A673 (cell line): ENCODE data around the gene RPH3AL.

ENCODE experiments used
- EZH2 ChIP-seq: fragments of 200-600 bp; sonication (generic); IDR thresholded peaks from 2 replicates; pipeline ENCODE4 v1.6.1; 2017; ENCODE audit warnings: borderline replicate concordance, low read depth, mild to moderate bottlenecking, mixed read lengths, antibody characterized with exemption, low read length; ENCODE audit not compliant: poor library complexity, severe bottlenecking
- TF ChIP-seq, protein P1 (sequence below): fragments of 300-800, 200-600 bp; sonication (generic); conservative IDR thresholded peaks from 2 replicates; pipeline ENCODE4 v1.5.1; 2017; ENCODE audit warnings: low read depth, mild to moderate bottlenecking, antibody characterized with exemption, low read length, moderate library complexity, mixed read lengths

DNA sequence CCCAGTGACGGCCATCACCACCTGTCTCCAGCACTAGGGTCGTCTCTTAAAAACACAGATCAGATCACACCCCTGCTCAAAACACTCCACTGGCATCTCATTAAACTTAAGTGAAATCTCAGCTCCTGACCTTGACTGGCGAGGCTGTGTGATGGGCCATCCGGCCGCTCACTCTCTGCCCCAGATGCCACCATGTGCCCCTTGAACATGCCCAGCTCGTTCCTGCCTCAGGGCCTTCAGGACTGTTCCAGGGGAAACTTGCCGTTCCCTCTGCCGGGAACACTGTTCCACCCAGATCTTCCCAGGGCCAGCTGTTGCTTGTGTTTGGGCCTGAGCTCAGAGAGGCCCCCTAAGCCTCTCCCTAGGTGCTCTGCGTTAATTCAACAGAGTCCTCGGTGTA lies 39.4 kb downstream of the RPH3AL start:
- TF ChIP-seq, protein P1, sequence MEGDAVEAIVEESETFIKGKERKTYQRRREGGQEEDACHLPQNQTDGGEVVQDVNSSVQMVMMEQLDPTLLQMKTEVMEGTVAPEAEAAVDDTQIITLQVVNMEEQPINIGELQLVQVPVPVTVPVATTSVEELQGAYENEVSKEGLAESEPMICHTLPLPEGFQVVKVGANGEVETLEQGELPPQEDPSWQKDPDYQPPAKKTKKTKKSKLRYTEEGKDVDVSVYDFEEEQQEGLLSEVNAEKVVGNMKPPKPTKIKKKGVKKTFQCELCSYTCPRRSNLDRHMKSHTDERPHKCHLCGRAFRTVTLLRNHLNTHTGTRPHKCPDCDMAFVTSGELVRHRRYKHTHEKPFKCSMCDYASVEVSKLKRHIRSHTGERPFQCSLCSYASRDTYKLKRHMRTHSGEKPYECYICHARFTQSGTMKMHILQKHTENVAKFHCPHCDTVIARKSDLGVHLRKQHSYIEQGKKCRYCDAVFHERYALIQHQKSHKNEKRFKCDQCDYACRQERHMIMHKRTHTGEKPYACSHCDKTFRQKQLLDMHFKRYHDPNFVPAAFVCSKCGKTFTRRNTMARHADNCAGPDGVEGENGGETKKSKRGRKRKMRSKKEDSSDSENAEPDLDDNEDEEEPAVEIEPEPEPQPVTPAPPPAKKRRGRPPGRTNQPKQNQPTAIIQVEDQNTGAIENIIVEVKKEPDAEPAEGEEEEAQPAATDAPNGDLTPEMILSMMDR: no peak
- no peak for TF ChIP-seq EZH2
